Endothelial cell of umbilical vein (primary cell): ENCODE data around the gene SDC4. TPM values are rescaled to one million over a fixed set of nuclear protein-coding genes. Genes with fewer than 3 reads are reported as not detected.

Experiments used
- BruUV-seq: library from RNA; stranded (reverse); fragments of 400-500 nt; replicated peaks from 2 replicates; lab custom pipeline; 2021; lab: Mats Ljungman, UMichigan
- CTCF ChIA-PET: fragments of 300-600, 350-600 bp; sonication (Branson Sonifier 250); formaldehyde crosslinking; loops from one replicate; lab custom pipeline; 2021; ENCODE audit warnings: antibody characterized with exemption, inconsistent platforms; lab: Charles Lee
- POLR2A ChIA-PET: fragments of 300-600, 350-600 bp; sonication (Branson Sonifier 250); formaldehyde crosslinking; loops from one replicate; lab custom pipeline; 2021; ENCODE audit warnings: antibody characterized with exemption, inconsistent platforms; lab: Charles Lee
- DNase-seq: peaks from one replicate; pipeline ENCODE4 v3.0.0-alpha.2; 2011; ENCODE audit warnings: low read depth, low spot score
- FAIRE-seq: peaks from 2 replicates; lab custom pipeline; 2011; peaks lifted over from hg19 to GRCh38; lab: Jason Lieb, UNC
- H2AFZ ChIP-seq: 2 replicates; pipeline ENCODE4 v1.6.0; 2012; ENCODE audit warnings: low read depth, low read length, control low read depth, inconsistent platforms
- H3K27ac ChIP-seq: 2 replicates; pipeline ENCODE4 v1.5.1; 2011; ENCODE audit warnings: low read depth, mild to moderate bottlenecking, control low read depth, low read length, moderate library complexity; ENCODE audit not compliant: insufficient read depth
- H3K27me3 ChIP-seq, 2 experiments: 2 replicates each; pipeline versions ENCODE4 v1.6.0 to v1.6.1; 2011; ENCODE audit warnings: low read length in 2 of 2, mixed read lengths in 1 of 2; ENCODE audit not compliant: control insufficient read depth in 2 of 2, insufficient read depth in 2 of 2
- H3K36me3 ChIP-seq, 2 experiments: 2 replicates in 1 of 2; 3 replicates in 1 of 2; pipeline ENCODE4 v1.5.1; 2011; ENCODE audit warnings: low read length in 2 of 2, mild to moderate bottlenecking in 1 of 2, moderate library complexity in 1 of 2; ENCODE audit not compliant: control insufficient read depth in 2 of 2, insufficient read depth in 2 of 2; ENCODE audit errors: extremely low read depth in 1 of 2
- H3K4me1 ChIP-seq: 3 replicates; pipeline ENCODE4 v1.5.1; 2011; ENCODE audit warnings: mild to moderate bottlenecking, low read length; ENCODE audit not compliant: control insufficient read depth, insufficient read depth; ENCODE audit errors: extremely low read depth
- H3K4me2 ChIP-seq: 2 replicates; pipeline ENCODE4 v1.6.1; 2011; ENCODE audit warnings: low read length, control low read depth, mixed read lengths; ENCODE audit not compliant: insufficient read depth
- H3K4me3 ChIP-seq, 3 experiments: fragments of 200-600 bp in 1 of 3; sonication (generic), shearing (Covaris generic) in 1 of 3; replicated peaks in 1 of 3; 2 replicates each; pipeline ENCODE4 v1.5.1; 2011 to 2016; ENCODE audit warnings: control low read depth in 3 of 3, low read length in 3 of 3, mild to moderate bottlenecking in 2 of 3, inconsistent platforms in 1 of 3, low read depth in 1 of 3, moderate library complexity in 1 of 3; ENCODE audit not compliant: insufficient read depth in 1 of 3
- H3K79me2 ChIP-seq: 2 replicates; pipeline ENCODE4 v1.6.0; 2012; ENCODE audit warnings: low read length, inconsistent platforms; ENCODE audit not compliant: control insufficient read depth, insufficient read depth
- H3K9ac ChIP-seq: replicated peaks from 2 replicates; pipeline ENCODE3; 2011; ENCODE audit warnings: low read length, control low read depth; ENCODE audit not compliant: insufficient read depth; ENCODE audit errors: extremely low read depth
- H3K9me1 ChIP-seq: replicated peaks from 3 replicates; pipeline ENCODE4 v1.6.0; 2011; ENCODE audit warnings: mild to moderate bottlenecking, low read length; ENCODE audit not compliant: control insufficient read depth, insufficient read depth; ENCODE audit errors: extremely low read depth
- H3K9me3 ChIP-seq: replicated peaks from 2 replicates; pipeline ENCODE4 v1.5.1; 2012; ENCODE audit warnings: low read length, inconsistent platforms; ENCODE audit not compliant: control insufficient read depth, insufficient read depth
- H4K20me1 ChIP-seq: replicated peaks from 2 replicates; pipeline ENCODE3; 2011; ENCODE audit warnings: mild to moderate bottlenecking, low read length; ENCODE audit not compliant: control insufficient read depth, insufficient read depth; ENCODE audit errors: extremely low read depth
- EZH2 ChIP-seq: IDR thresholded peaks from 2 replicates; pipeline ENCODE4 v1.6.1; 2012; ENCODE audit warnings: borderline replicate concordance, low read depth, mild to moderate bottlenecking, moderate library complexity, low read length, inconsistent platforms; ENCODE audit not compliant: severe bottlenecking
- FOS ChIP-seq: IDR thresholded peaks from 2 replicates; pipeline ENCODE4 v1.6.1; 2011; ENCODE audit warnings: mild to moderate bottlenecking, low read length, moderate library complexity, borderline replicate concordance; ENCODE audit not compliant: insufficient read depth
- GATA2 ChIP-seq: IDR thresholded peaks from 2 replicates; pipeline ENCODE4 v1.7.0; 2011; ENCODE audit warnings: low read depth, mild to moderate bottlenecking, moderate library complexity, mixed read lengths, low read length; ENCODE audit not compliant: insufficient read length, insufficient read depth
- JUN ChIP-seq: IDR thresholded peaks from 2 replicates; pipeline ENCODE4 v1.6.1; 2011; ENCODE audit warnings: borderline replicate concordance, low read depth; ENCODE audit not compliant: insufficient read length, insufficient read depth
- MYC ChIP-seq: IDR thresholded peaks from one replicate; pipeline ENCODE4 v1.6.1; 2011; ENCODE audit warnings: mild to moderate bottlenecking, low read depth, low read length
- POLR2A ChIP-seq: IDR thresholded peaks from 2 replicates; pipeline ENCODE4 v1.6.1; 2012; ENCODE audit warnings: low read depth, mild to moderate bottlenecking, control low read depth, low read length
- POLR2AphosphoS5 ChIP-seq: IDR thresholded peaks from 2 replicates; pipeline ENCODE4 v1.6.1; 2012; ENCODE audit warnings: low read depth, mild to moderate bottlenecking, control low read depth, low read length, moderate library complexity; ENCODE audit not compliant: insufficient read depth
- dilution Hi-C: fragments of 300-500 bp; cut with MboI; formaldehyde crosslinking; loops from one replicate; pipeline ENCODE4 v1.15.0; 2019; ENCODE audit warnings: low sequenced_read_pairs; ENCODE audit not compliant: extremely low pct_ligation_motif_present
- intact Hi-C: fragments of 100-400 bp; cut with micrococcal nuclease; formaldehyde crosslinking; loops from one replicate; pipeline ENCODE4 v1.10.0; 2022
- polyA plus RNA-seq, 4 experiments: library from polyadenylated mRNA; depleted of rRNA in 3 of 4; stranded (reverse) in 3 of 4; unstranded in 1 of 4; fragments of >200 nt; gene quantifications; 2 replicates each; pipeline versions ENCODE4 v1.2.1 to v1.2.3, GENCODE V29; 2011 to 2012; ENCODE audit warnings: missing spikeins in 1 of 4
- total RNA-seq: library from RNA; stranded (reverse); gene quantifications from 2 replicates; pipeline ENCODE4 v1.2.3, GENCODE V29; 2021
- TF ChIP-seq, protein P1 (sequence below): IDR thresholded peaks from 2 replicates; pipeline ENCODE4 v1.6.1; 2011; ENCODE audit not compliant: insufficient read depth, insufficient read length
- TF ChIP-seq, protein P2 (sequence below), 2 donors: IDR thresholded peaks; 1 replicate in 1 of 2; 2 replicates in 1 of 2; pipeline ENCODE4 v1.5.1; 2011; ENCODE audit warnings: low read length in 2 of 2, mild to moderate bottlenecking in 2 of 2, moderate library complexity in 2 of 2, control low read depth in 1 of 2, inconsistent platforms in 1 of 2, low read depth in 1 of 2; ENCODE audit not compliant: insufficient read depth in 1 of 2; ENCODE audit errors: extremely low read depth in 1 of 2

SDC4 gene
- total and polyA plus RNA-seq, 2 donors (not counting 3 experiments of a cell fraction or from before 2014, with no cell fraction given): 26.3 to 32.0 TPM

DNA sequence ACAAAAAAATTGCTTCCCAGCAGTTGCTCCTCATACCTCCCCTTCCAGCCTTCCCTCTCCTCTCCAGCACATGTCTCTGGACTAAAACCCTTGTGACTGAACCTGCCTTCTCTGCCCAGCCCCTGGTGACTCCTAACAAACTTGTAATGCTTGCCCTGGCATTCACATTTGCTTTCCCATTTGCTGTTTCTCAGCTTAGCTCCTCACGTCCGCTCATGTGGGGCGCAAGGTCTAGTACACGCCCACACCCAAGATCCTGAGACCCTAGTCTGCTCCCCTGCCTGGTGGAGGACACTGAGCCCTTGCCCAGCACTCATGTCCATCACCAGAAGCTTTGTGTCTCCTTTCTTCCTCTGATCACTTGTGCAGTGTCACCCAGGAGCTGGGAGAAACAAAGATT, 59.8 kb downstream of the SDC4 start:
- BruUV-seq: no TSS peak
- Histone ChIP-seq H3K9me1 (no peaks in the 10 kb centered on the region), H3K9me3 (no peaks in the 10 kb centered on the region), H4K20me1 (no peaks in the 10 kb centered on the region), H3K79me2 (no peaks in the 10 kb centered on the region), H3K4me3 (no peak overlapping the region), H3K27me3 (peaks cover 0 to 8% of the 10 kb centered on the region in 2 experiments), H2AFZ (no peak overlapping the region), H3K4me2 (no peak overlapping the region), H3K4me1 (peaks cover 6% of the 10 kb centered on the region), H3K9ac (no peak overlapping the region), H3K36me3 (no peaks in the 10 kb centered on the region), H3K27ac (no peak overlapping the region)
- DNase-seq: no peak
- dilution Hi-C loops (no loop called here), intact Hi-C loops (no loop called here)
- POLR2A ChIA-PET: no interaction called here
- no peak for FAIRE-seq
- TF ChIP-seq, protein P1, sequence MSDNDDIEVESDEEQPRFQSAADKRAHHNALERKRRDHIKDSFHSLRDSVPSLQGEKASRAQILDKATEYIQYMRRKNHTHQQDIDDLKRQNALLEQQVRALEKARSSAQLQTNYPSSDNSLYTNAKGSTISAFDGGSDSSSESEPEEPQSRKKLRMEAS: no peak
- TF ChIP-seq POLR2A: no peak
- no peak for TF ChIP-seq JUN
- TF ChIP-seq EZH2: no peak
- no peak for TF ChIP-seq GATA2
- TF ChIP-seq MYC: no peak
- no peak for TF ChIP-seq FOS
- TF ChIP-seq POLR2AphosphoS5: no peak
- TF ChIP-seq, protein P2, sequence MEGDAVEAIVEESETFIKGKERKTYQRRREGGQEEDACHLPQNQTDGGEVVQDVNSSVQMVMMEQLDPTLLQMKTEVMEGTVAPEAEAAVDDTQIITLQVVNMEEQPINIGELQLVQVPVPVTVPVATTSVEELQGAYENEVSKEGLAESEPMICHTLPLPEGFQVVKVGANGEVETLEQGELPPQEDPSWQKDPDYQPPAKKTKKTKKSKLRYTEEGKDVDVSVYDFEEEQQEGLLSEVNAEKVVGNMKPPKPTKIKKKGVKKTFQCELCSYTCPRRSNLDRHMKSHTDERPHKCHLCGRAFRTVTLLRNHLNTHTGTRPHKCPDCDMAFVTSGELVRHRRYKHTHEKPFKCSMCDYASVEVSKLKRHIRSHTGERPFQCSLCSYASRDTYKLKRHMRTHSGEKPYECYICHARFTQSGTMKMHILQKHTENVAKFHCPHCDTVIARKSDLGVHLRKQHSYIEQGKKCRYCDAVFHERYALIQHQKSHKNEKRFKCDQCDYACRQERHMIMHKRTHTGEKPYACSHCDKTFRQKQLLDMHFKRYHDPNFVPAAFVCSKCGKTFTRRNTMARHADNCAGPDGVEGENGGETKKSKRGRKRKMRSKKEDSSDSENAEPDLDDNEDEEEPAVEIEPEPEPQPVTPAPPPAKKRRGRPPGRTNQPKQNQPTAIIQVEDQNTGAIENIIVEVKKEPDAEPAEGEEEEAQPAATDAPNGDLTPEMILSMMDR (IDR thresholded peaks at IDR 0.05; ENCODE audit: extremely low read depth in 1 of 2, insufficient read depth in 1 of 2, low read depth in 1 of 2, low read length in 2 of 2): no peak
- CTCF ChIA-PET: interaction anchor here (0.8 to 6.9 kb wide), 3 partner anchors 23 to 244 kb away, joined by 4 to 132 read pairs (median 15); partner anchors contain the start of gene KCNS1
